ENCODE measurements around the gene CLCF1. TPM values are rescaled to one million over a fixed set of nuclear protein-coding genes. Genes with fewer than 3 reads are reported as not detected.

Gene CLCF1
- total RNA-seq, 6 experiments from 2014 or later: 8.9 to 12.8 (median 10.5) TPM

- peaks cover 7% of the 10 kb centered on the region; the same call in 1 of the 2 replicates for H3K36me3 Mint-ChIP-seq (ENCODE audit: low read depth)
- TF ChIP-seq CTCF (IDR thresholded peaks at IDR 0.05): peak; percentile 76
- H3K27me3 Mint-ChIP-seq (ENCODE audit: insufficient read depth): no peaks in the 10 kb centered on the region
- DNase-seq: peak; percentile 79
- peak within 1 kb of the TSS; percentile 87 for H3K4me3 Mint-ChIP-seq
- H3K27ac Mint-ChIP-seq: peak within 1 kb of the TSS; percentile 74
- no peaks in the 10 kb centered on the region for H3K9me3 Mint-ChIP-seq
- peaks cover 9% of the 10 kb centered on the region for H3K4me1 Mint-ChIP-seq (ENCODE audit: low read depth)
These were observed 28.2 kb upstream of the CLCF1 start, which contains the start of gene PPP1CA for GRCh38 chr11:67401495-67402191. PPP1CA (minus strand) TSS chr11:67401858; CDS start chr11:67401782, 76 bp downstream.

GRCh38 chr11:67400942-67401494, 27.6 kb upstream of the CLCF1 start:
- Mint-ChIP-seq H3K27me3 (ENCODE audit: insufficient read depth) (no peaks in the 10 kb centered on the region), H3K27ac (no peak overlapping the region; the same call in 1 of the 2 replicates), H3K4me3 (peak overlapping the region; percentile 87), H3K4me1 (ENCODE audit: low read depth) (peaks cover 9% of the 10 kb centered on the region), H3K36me3 (ENCODE audit: low read depth) (peaks cover 7% of the 10 kb centered on the region; the same call in 1 of the 2 replicates), H3K9me3 (no peaks in the 10 kb centered on the region)
- TF ChIP-seq CTCF (IDR thresholded peaks at IDR 0.05): no peak; the same call in 1 of the 2 replicates
- DNase-seq: no peak

- DNase-seq: no peak
- H3K4me3 Mint-ChIP-seq: peak overlapping the region; percentile 87
- no peaks in the 10 kb centered on the region for H3K9me3 Mint-ChIP-seq
- H3K4me1 Mint-ChIP-seq (ENCODE audit: low read depth): peaks cover 9% of the 10 kb centered on the region
- TF ChIP-seq CTCF (IDR thresholded peaks at IDR 0.05): no peak
- H3K27me3 Mint-ChIP-seq (ENCODE audit: insufficient read depth): no peaks in the 10 kb centered on the region
- H3K27ac Mint-ChIP-seq: peak overlapping the region; percentile 59; the same call in 1 of the 2 replicates
- peaks cover 7% of the 10 kb centered on the region; the same call in 1 of the 2 replicates for H3K36me3 Mint-ChIP-seq (ENCODE audit: low read depth)
These were observed 27.0 kb upstream of the CLCF1 start for GRCh38 chr11:67400251-67400941.

- H3K27me3 Mint-ChIP-seq (ENCODE audit: insufficient read depth): no peaks in the 10 kb centered on the region; the same call in 1 of the 2 replicates
- peaks cover 7% of the 10 kb centered on the region; the same call in 1 of the 2 replicates for H3K36me3 Mint-ChIP-seq (ENCODE audit: low read depth)
- TF ChIP-seq CTCF (IDR thresholded peaks at IDR 0.05): no peak
- H3K4me3 Mint-ChIP-seq: no peak overlapping the region
- no peaks in the 10 kb centered on the region for H3K9me3 Mint-ChIP-seq
- DNase-seq: no peak
- peaks cover 9% of the 10 kb centered on the region for H3K4me1 Mint-ChIP-seq (ENCODE audit: low read depth)
- H3K27ac Mint-ChIP-seq: no peak overlapping the region
These were observed 25.5 kb upstream of the CLCF1 start for GRCh38 chr11:67398661-67399563.

All from HFFc6 (cell line).